ENCODE measurements around the gene TMED8.
"Not testable (repeated sequence)": the region's sequence is repeated elsewhere in the genome, so short reads cannot be mapped to it uniquely, and the experiment has no call there.

Gene TMED8

DNA sequence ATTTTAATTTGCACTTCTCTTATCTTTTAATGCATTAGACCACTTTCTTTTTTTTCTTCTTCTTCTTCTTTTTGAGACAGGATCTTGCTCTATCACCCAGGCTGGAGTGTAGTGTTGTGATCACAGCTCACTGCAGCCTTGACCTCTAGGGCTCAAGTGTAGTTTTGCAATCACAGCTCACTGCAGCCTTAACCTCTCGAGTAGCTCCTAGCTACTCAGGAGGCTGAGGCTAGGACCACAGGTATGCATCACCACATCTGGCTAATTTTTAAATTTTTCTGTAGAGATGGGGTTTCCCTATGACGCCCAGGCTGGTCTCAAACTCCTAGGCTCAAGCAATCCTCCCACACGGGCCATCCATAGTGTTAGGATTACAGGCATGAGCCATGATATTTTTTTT, 12.7 kb downstream of the TMED8 start:
- no peak for DNase-seq (ENCODE audit: low read depth in 1 of 2, low spot score in 1 of 2)

DNA sequence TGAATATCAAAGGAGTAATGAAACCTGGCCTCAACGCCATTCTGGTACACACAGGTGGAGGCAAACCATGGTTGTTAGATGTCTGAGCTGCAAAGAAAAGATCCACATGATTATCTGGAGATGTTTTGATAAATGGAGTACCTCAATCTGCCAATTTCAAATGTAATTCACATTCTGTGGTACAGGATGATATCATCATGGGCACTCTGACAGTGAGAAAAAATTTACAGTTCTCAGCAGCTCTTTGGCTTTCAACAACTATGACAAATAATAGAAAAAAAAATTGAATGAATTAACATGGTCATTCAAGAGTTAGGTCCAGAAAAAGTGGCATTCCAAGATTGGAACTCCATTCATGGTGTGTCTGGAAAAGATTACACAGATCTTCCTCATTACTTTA, 17.3 kb downstream of the TMED8 start:
- no peak for DNase-seq (ENCODE audit: low read depth in 1 of 2, low spot score in 1 of 2)

DNA sequence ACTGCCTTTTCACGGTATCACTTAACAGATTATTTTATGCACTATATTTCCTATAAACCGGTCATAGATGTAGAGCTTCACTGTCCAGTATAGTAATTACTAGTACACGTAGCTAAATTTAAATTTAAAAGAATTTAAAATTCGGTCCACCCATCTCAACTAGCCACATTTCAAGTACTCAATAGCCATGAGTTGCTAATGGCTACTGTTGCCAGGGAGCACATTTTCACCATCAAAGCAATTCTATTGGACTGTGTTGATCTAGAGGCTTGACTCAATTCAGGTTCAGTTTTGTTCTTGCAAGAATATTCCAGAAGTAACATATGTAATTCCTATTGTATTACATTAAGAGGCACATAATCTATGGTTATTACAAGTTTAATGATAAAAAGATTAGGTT, 20.0 kb downstream of the TMED8 start:
- no peak for DNase-seq (ENCODE audit: low read depth in 1 of 2, low spot score in 1 of 2)

DNA sequence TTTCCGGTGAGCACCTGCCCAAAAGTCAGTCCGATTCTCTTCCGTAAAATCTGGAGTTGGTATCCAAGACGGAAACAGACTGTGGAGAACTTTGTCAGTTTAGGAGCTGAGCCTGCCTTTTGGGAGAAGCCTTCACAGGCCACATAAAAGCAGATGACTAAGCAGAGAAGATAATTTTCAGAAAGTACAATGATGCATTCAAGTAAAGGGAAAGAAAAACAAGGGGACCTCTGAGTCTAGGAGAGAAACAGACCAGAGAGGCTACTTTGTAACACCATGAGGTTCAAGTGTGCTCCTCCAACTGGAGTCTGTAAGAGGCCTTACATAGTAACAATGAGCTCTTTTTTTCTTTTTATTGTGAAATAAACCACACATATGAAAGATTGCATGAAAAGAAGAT, 21.1 kb downstream of the TMED8 start:
- no peak for DNase-seq (ENCODE audit: low read depth in 1 of 2, low spot score in 1 of 2)

DNA sequence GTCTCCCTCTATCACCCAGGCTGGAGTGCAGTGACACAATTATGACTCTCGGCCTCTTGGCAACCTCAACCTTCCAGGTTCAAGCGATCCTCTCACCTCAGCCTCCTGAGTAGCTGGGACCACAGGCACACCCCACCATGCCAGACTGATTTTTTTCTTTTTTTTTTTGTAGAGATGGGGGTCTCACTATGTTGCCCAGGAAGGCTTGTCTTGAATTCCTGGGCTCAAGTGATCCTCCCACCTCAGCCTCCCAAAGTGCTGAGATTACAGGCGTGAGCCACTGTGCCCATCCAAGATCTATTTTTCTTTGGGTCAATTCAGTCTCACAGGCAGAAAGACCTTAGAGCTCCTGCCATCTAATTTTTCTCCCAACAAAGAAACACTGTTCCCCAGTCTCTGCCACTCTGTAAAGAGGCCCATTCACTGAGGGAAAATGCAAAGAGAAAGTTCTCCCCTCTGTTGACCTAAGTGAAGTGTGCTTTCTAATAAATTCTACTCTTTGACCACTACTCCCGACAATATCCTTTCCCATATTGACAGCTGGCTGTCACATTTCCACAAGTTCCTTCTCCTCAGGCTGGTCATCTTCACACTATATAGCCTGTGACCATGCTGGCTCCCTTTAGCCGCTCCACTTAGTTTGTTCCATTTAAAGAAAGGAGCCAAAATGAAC, 23.3 kb downstream of the TMED8 start:
- DNase-seq (ENCODE audit: low read depth in 1 of 2, low spot score in 1 of 2), result no peak

DNA sequence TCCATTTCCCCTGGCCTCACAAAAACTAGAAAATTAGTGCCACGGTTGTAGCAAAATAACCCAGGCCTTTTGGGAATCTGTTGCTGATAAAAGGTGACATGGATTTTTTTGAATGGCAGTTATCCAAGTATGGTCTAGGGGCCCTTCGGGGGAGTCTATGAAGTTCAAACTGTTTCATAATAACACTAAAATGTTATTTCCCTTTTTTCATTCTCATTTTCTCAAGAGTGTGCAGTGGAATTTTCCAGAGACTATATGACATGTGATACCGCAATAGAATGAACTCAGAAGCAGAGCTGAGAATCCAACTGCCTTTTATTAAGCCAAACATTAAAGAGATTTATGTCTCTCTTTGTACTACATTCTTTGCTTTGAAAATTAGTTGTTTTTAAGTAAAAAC, 29.1 kb downstream of the TMED8 start:
- DNase-seq (ENCODE audit: low read depth in 1 of 2, low spot score in 1 of 2), result no peak

DNA sequence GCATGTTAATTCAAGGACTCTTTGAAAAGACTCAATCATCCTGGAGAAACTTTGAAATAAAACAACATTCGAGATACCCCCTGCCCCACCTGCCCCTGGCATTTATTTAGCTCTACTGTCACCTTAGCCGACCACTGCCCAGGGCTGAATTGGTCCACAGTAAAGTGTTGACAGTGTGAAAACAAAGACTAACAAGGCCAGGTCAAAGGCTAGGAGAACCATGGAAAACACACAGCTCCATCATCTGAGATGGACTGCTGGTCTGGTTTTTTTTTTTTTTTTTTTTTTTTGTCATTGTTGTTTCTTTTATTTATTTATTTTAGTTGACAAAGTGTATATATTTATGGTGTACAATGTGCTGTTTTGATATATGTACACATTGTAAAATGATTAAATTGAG, 30.4 kb downstream of the TMED8 start:
- DNase-seq (ENCODE audit: low read depth in 1 of 2, low spot score in 1 of 2), result no peak

DNA sequence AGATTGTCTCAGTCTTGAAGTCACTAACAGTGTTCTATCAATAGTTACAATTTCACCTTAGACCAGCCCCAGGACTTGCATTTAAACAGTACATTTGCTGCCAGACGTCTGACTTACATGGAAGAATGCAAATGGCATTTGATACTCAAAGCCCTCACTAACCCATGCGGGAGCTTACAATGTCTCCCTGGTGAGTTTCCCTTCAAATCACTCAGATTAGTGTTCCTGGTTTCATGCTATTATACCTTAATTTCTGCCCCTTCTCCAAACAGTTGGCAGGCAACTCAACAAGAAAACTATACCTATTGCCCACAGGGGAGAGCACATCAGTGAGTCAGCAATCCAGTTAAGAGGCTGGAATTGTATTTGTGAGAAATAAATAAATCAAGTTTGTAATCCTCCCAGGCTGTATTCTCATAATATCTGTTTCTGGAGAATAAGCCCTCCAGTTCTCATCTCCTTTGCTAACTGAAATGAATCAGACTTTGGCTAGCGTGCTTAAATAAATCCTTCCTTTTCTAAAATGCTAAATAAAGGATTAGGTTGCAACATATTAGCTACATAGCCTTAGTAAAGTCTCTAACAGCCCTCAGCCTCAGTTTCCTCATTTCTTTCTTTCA, 32.4 kb downstream of the TMED8 start:
- no peak for DNase-seq (ENCODE audit: low read depth in 1 of 2, low spot score in 1 of 2)

DNA sequence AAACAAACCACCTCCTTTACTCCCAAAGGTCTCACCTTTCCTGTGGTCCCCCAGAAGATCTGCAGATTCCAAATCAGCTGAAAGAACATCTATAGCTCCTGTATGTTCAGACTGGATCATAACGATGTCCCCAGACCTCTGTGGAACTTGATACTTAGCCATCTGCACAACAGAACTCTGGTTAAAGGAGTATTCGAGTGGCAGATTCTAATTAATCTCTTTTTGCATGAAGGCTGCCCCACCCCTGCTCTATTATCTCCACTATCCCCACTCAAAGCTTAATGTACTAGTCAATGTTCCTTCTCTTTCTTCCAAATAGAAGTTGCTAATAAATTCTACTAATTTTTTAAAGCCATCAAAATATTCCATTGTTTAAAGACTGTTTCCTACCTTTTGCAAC, 33.2 kb downstream of the TMED8 start:
- no peak for DNase-seq (ENCODE audit: low read depth in 1 of 2, low spot score in 1 of 2)

DNA sequence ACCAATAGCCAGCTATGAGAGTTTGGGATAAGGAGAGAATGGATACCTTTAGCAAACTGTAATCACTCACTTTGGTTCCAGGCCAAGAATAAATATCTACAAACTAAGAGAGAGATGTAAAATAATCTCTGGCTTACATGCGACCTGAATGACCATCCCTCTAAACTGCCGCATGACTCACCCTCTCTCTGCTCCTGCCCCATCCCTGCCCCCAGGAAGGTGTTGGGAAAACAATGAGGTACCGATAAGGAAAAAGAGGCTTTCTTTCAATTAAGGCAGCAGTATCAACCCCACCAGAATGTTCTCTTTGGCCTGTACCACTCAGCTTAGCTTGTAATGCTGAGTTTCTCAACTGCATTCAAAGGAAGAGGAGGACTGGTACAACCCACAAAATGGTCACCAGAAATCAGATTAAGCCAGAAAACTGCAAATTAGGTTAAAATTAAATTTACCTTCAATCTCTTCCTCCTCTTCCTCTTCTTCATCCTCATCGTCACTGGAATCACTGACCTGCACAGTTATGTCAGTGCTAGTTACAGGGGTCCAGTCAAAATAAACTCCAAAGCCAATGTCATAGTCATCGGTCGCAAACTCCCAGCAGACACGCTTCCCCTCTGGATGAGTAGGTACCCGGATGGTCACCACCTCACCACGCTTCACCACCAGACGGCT, 34.0 kb downstream of the TMED8 start:
- no peak for DNase-seq (ENCODE audit: low read depth in 1 of 2, low spot score in 1 of 2)

DNA sequence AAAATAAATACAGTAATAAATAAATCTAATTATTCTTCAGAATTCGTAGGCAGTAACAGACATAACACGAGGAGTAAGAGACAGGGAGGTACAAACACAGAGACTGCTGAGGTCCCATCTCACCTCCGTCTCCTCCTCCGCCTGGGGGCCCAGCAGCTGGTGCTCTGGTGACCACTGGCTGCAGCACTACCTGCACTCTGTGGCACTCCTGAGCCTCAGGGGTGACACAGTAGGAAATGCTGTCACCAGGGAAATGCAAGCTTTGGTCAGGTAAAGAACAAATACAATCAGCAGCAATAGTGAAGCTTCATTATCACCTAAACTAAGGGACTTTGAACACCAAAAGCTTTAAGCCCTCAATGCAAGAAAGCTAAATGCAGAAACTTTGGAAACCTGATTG, 36.5 kb downstream of the TMED8 start:
- no peak for DNase-seq (ENCODE audit: low read depth in 1 of 2, low spot score in 1 of 2)

DNA sequence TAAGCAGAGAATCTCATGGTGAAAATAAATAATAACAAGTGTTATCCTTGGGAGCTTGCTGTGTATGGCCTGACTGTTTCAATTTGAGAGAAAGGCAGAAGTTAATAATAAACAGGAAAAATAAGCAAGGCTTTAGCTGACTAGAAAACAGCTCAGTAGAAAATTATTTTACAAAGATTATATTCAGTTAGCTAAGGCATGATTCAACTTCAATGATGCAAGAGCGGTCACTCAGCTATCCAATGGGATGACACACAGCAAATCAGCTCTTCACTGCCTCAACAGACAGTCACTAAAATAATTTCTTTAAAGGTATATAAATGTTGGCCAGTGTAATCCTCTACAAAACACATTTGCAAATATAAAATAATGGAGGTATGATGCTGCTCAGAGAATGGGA, 37.5 kb downstream of the TMED8 start:
- DNase-seq (ENCODE audit: low read depth in 1 of 2, low spot score in 1 of 2), result no peak

DNA sequence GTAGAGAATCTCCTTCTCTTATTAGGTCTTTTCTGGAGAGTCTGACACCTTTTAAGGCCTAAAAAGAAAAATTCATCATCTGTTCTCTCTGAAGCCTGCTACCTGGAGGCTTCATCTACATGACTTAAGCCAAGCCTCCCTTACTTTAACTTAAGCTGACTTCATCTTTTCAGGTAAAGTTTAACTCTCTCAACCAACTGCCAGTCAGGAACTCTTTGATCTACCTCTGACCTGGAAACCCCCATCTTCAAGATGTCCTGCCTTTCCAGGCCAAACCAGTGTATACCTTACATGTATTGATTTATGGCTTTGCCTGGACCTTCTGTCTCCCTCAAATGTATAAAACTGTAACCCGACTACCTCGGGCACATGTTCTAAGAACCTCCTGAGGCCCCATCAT, 38.6 kb downstream of the TMED8 start:
- DNase-seq (ENCODE audit: low read depth in 1 of 2, low spot score in 1 of 2), result no peak

DNA sequence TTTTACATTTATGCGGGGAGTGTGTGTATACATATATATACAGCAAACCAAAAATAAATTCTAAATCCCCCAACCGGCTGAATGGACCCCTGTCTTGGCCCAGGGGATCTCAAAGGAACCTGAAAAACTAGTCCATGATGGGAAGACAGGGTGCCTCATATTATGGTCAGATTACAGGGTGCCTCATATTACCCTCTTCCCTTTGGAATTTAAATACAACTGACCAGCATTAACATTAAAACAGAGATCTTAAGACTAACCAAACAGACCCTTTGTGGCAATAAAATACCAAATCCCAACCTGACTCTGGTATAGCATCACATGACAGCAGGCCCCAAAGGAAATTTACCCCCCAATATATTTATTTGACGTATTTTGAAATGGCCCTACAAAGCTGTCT, 39.0 kb downstream of the TMED8 start:
- no peak for DNase-seq (ENCODE audit: low read depth in 1 of 2, low spot score in 1 of 2)

DNA sequence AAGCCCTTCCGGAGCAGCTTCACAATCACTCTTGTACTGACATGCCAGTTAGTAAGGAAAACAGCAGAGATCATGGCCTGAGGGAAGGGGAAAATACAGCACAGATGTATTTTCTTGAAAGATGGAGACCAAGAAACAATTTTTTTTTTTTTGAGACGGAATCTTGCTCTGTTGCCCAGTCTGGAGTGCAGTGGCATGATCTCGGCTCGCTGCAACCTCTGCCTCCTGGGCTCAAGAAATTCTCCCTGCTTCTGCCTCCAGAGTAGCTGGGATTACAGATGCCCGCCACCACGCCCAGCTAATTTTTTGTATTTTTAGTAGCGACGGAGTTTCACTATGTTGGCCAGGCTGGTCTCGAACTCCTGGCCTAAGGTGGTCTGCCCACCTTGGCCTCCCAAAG, 39.6 kb downstream of the TMED8 start:
- DNase-seq (ENCODE audit: low read depth in 1 of 2, low spot score in 1 of 2), result not testable (repeated sequence)

DNA sequence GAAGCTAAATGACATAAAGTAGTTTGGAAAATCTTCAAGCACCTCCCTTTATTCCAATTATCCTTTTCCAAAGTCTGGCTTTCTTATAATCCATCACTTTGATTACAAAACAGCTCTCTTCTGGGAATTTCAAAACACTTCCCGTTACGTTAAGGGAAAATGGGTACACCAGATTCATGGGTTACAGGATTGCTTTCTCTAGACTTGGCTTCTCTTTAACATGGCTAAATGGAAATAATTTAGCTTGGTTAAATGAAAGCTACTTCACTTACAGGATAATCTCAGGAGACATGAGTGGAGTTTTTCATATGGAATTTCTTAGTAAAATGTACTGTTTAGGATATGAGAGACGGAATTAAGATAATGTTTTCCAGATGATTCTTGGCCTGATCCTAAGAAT, 41.3 kb downstream of the TMED8 start:
- no peak for DNase-seq (ENCODE audit: low read depth in 1 of 2, low spot score in 1 of 2)

DNA sequence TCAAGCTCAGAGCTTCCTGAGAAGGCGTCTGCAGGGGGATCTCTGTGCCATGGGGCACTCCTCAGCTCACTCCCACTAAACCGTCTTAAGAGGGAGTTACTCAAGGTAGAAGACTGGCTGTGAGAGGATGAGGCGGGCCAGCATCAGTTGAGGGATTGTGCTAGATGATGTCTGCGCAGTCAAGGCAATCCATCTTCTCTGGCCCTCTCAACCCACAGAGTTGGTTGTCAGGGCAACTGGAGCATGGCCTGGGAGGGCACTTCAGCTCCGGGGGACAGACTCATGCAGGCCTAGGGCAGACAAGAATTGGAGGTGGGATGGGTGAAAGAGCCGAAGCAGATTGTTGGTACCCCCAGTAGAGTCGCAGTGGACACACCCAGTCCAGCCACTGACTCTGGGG, 47.0 kb downstream of the TMED8 start:
- DNase-seq (ENCODE audit: low read depth in 1 of 2, low spot score in 1 of 2), result no peak

DNA sequence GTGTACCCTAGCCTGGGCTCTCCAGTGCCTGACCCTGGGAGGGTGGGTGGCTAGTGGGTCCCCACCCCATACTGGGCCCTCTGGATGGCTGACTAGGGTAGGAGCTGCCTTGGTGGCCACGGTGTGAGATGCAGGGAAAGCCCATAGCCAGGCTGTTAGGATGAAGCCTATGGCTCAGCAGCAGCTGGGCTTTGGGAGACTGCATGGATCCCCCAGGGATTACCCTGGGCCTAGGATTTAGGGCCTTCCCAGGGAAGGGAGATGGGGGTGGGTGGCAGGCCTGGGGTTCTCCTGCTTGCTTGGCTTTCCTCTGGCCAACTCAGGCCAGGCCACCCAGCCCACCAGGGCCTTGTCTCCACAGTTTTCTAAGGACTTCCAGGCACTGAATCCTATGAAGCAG, 49.8 kb downstream of the TMED8 start:
- no peak for DNase-seq (ENCODE audit: low read depth in 1 of 2, low spot score in 1 of 2)

DNA sequence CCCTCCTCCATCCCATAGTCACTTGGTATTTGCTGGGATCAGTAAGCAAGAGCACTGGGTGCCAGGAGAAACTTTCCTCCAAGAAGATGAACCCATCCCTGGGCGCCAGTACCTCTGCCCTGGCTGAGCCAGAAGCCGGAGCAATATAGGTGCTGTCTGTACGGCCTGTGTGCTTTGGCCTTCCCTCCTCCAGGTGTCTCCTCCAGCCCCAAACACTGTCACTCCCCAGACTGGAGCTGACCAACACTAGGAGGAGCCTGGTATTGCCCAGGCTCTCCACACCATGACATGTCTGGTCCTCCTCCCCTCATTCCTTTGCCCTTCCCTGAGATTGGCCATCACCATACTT, 51.2 kb downstream of the TMED8 start:
- DNase-seq (ENCODE audit: low read depth in 1 of 2, low spot score in 1 of 2), result no peak

DNA sequence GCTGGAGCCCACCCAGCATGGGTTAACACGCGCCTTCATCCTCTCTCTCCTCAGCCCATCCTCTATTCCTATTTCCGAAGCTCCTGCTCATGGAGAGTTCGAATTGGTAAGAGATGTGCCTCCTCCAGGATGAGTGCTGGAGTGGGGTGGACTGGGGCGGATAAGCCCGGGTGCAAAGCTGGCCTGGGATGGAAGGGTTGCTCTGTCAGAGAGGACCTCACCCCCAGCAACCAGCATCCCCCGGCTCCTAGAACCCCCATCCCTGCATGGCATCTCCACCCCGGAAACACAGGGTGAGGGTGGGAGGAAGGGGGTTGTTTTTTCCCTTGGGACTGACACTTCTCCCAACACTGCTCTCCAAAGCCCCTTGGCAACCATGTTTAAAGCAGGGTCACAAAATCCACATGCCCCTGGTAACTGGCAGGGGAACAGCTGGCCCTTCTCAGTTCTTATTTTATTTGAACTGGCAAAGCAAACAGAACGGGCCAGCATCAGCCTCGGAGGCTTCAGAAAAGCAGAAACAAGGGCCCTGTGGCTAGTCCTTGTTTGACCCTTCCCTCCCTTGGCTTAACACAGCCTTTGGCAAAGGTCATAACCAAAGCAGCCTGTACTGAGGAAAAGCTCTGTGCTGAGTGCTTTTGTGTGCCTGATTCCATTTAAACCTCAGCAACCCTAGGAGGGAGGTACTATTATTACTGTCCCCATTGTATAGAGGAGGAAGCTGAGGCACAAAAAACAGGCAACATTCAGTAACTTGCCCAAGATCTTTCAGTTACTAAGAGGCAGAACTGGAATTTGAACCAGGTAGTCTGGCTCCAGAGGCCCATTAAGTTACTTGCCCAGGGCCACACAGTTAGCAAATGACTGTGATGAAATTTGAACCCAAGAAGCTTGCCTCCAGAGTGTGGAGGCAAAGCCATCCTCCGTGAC, 51.8 kb downstream of the TMED8 start:
- no peak for DNase-seq (ENCODE audit: low read depth in 1 of 2, low spot score in 1 of 2)

DNA sequence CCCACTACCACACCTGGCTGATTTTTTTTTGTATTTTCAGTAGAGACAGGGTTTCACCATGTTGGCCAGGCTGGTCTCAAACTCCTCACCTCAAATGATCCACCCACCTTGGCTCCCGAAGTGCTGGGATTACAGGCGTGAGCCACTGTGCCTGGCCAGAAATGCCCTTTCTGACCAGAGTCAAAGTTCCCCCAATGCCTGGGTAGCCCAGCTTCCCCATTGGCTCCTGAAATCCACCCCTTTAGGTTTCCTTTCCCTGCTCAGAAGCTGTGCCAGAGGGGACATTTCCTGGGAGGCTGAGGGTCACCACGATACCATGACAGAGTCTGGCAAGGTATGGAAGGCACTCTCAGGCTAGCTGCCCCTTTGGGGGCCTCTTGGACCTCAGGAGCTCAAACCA, 52.6 kb downstream of the TMED8 start:
- DNase-seq (ENCODE audit: low read depth in 1 of 2, low spot score in 1 of 2), result no peak

DNA sequence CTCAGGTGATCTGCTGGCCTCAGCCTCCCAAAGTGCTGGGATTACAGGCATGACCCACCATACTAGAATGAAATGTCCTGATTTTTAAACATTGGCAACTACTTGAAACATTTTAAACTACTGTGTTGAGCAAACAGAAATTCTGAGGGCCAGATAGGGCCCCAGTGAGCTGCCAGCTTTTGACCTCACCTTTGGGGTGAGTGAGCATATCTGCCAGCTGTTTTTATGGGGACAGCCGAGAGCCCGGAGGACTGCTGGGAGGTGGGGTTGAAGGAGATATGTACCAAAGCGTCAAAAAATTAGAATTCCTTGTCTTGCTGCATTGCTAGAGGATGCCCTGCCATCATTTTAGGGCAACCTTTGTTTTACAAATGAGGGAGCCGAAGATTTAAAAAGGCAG, 53.3 kb downstream of the TMED8 start:
- no peak for DNase-seq (ENCODE audit: low read depth in 1 of 2, low spot score in 1 of 2)

Measured in activated CD4-positive, alpha-beta T cell treated with anti-CD3 and anti-CD28 coated beads, Interleukin-2, amount 50 U/mL, for 24 hours (primary cell).